ENCODE measurements around the gene MTRF1. TPM values are rescaled to one million over a fixed set of nuclear protein-coding genes. Genes with fewer than 3 reads are reported as not detected.

The MTRF1 gene
- total RNA-seq, 1 experiment from 2014 or later: 13.7 TPM

GRCh38 chr13:41199079-41199478 is 64.3 kb downstream of the MTRF1 start:
- no peak overlapping the region for H3K4me3 ChIP-seq (ENCODE audit: low read depth in 2 of 2, low read length in 2 of 2)
- CTCF ChIA-PET: no interaction called here
- no peaks in the 10 kb centered on the region for H3K9me3 ChIP-seq (ENCODE audit: control insufficient read depth, insufficient read depth, low read depth, low read length)
- DNase-seq (ENCODE audit: low read depth, low spot score) (no peak), ATAC-seq (no peak)
- intact Hi-C loops (cut with micrococcal nuclease; ENCODE audit: unreplicated experiment) (loop anchor here (10.0 kb wide), 1 partner anchor 124 kb away; no protein-coding TSS in a partner anchor), in situ Hi-C loops (cut with HindIII; ENCODE audit: low pct_unique_long_range_greater_than_20kb, low sequenced_read_pairs) (no loop called here)
- BruUV-seq (replicated peaks): no TSS peak
- TF ChIP-seq REST (IDR thresholded peaks at IDR 0.05; ENCODE audit: insufficient read depth in 1 of 2, low read depth in 2 of 2, low read length in 1 of 2) (no peak), SIN3A (IDR thresholded peaks at IDR 0.05; ENCODE audit: borderline replicate concordance, insufficient read depth, low read depth, low read length) (no peak), CTCF (IDR thresholded peaks at IDR 0.05) (no peak), POLR2AphosphoS5 (IDR thresholded peaks at IDR 0.05; ENCODE audit: low read depth, low read length) (no peak), TCF7L2 (IDR thresholded peaks at IDR 0.05; ENCODE audit: low read depth, low read length) (no peak)
- H3K27ac ChIP-seq (ENCODE audit: low read length): no peak overlapping the region
- H3K36me3 ChIP-seq (ENCODE audit: control insufficient read depth, insufficient read depth, low read length): no peaks in the 10 kb centered on the region
- no peaks in the 10 kb centered on the region for H3K27me3 ChIP-seq (ENCODE audit: control insufficient read depth, insufficient read depth, low read length)
- POLR2A ChIA-PET: no interaction called here
- peaks cover 3% of the 10 kb centered on the region; the same call in 1 of the 2 replicates for H3K4me1 ChIP-seq (ENCODE audit: control insufficient read depth, insufficient read depth, low read length)

GRCh38 chr13:41196620-41197019 is 66.8 kb downstream of the MTRF1 start:
- ATAC-seq (no peak), DNase-seq (ENCODE audit: low read depth, low spot score) (no peak)
- peaks cover 3% of the 10 kb centered on the region; the same call in 1 of the 2 replicates for H3K4me1 ChIP-seq (ENCODE audit: control insufficient read depth, insufficient read depth, low read length)
- no peaks in the 10 kb centered on the region for H3K9me3 ChIP-seq (ENCODE audit: control insufficient read depth, insufficient read depth, low read depth, low read length)
- ChIA-PET POLR2A (no interaction called here), CTCF (no interaction called here)
- H3K36me3 ChIP-seq (ENCODE audit: control insufficient read depth, insufficient read depth, low read length): no peaks in the 10 kb centered on the region
- TF ChIP-seq CTCF (IDR thresholded peaks at IDR 0.05): peak; percentile 49; the same call in 1 of the 2 replicates
- no peak for TF ChIP-seq TCF7L2 (IDR thresholded peaks at IDR 0.05; ENCODE audit: low read depth, low read length)
- no peak overlapping the region for H3K27ac ChIP-seq (ENCODE audit: low read length)
- in situ Hi-C loops (cut with HindIII; ENCODE audit: low pct_unique_long_range_greater_than_20kb, low sequenced_read_pairs): no loop called here
- no peak overlapping the region for H3K4me3 ChIP-seq (ENCODE audit: low read depth in 2 of 2, low read length in 2 of 2)
- no TSS peak for BruUV-seq (replicated peaks)
- intact Hi-C loops (cut with micrococcal nuclease; ENCODE audit: unreplicated experiment): loop anchor here (10.0 kb wide), 1 partner anchor 122 kb away; no protein-coding TSS in a partner anchor
- no peaks in the 10 kb centered on the region for H3K27me3 ChIP-seq (ENCODE audit: control insufficient read depth, insufficient read depth, low read length)

Measured in Panc1 (cell line).